C4-2B (cell line): ENCODE data around the gene MAPK8IP2.

Source experiments
- H3K27ac ChIP-seq: fragments of 450-650 bp; 2 replicates; pipeline ENCODE4 v1.5.1; 2017
- ZFX ChIP-seq: fragments of 450-650 bp; IDR thresholded peaks from 2 replicates; pipeline ENCODE4 v1.6.1; 2017
- TF ChIP-seq, protein P1 (sequence below): fragments of 450-650 bp; conservative IDR thresholded peaks from 2 replicates; pipeline ENCODE4 v1.5.1; 2017; ENCODE audit warnings: mild to moderate bottlenecking

MAPK8IP2 gene

DNA sequence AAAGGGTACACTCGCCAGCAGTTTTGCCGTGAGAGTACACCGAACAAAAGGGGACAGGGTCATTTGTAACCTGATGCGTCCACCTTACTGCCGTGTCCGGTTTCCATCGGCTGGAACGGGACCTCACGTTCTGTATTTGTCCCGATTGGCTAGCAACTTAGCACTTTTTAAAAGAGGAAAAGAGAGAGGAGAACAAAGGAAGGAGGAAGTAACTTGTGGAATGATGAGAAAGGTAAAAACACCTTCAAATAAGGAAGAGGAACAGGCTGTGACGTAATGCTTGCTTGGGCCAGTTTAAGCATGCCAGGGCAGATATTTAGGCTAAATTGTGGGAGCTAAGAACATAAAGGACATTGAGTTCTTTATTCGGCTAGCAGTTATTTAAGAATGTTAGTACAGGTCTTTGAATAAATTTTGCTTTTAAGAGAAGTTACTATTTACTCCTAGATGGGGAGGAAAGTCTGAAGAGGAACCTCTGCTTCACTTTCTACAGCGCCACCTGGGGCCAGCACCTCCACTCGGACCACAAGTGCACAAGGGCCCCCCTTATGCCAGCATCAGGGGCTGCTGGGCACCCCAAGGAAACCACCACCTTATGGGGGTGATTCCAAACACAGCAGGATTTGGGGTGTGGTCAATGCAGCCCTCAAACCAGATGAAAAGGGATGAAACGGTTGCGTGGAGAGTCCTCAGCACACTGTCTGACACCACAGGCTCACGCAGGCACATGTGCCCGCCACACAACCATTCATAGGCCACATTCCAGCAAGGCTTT, 21.5 kb downstream of the MAPK8IP2 start:
- peak overlapping the region; percentile 99 for H3K27ac ChIP-seq
- no peak for TF ChIP-seq ZFX
- TF ChIP-seq, protein P1, sequence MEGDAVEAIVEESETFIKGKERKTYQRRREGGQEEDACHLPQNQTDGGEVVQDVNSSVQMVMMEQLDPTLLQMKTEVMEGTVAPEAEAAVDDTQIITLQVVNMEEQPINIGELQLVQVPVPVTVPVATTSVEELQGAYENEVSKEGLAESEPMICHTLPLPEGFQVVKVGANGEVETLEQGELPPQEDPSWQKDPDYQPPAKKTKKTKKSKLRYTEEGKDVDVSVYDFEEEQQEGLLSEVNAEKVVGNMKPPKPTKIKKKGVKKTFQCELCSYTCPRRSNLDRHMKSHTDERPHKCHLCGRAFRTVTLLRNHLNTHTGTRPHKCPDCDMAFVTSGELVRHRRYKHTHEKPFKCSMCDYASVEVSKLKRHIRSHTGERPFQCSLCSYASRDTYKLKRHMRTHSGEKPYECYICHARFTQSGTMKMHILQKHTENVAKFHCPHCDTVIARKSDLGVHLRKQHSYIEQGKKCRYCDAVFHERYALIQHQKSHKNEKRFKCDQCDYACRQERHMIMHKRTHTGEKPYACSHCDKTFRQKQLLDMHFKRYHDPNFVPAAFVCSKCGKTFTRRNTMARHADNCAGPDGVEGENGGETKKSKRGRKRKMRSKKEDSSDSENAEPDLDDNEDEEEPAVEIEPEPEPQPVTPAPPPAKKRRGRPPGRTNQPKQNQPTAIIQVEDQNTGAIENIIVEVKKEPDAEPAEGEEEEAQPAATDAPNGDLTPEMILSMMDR = peak; percentile 63

- TF ChIP-seq, protein P1 = peak; percentile 23; the same call in 1 of the 2 replicates
- TF ChIP-seq ZFX = no peak
- peak overlapping the region; percentile 99 for H3K27ac ChIP-seq
Observed at GRCh38 chr22:50622723-50623327, 22.2 kb downstream of the MAPK8IP2 start.

- TF ChIP-seq ZFX = no peak
- TF ChIP-seq, protein P1 = no peak
- H3K27ac ChIP-seq = peak overlapping the region; percentile 99; the same call in 1 of the 2 replicates
Observed at GRCh38 chr22:50624347-50625130, 23.9 kb downstream of the MAPK8IP2 start.

DNA sequence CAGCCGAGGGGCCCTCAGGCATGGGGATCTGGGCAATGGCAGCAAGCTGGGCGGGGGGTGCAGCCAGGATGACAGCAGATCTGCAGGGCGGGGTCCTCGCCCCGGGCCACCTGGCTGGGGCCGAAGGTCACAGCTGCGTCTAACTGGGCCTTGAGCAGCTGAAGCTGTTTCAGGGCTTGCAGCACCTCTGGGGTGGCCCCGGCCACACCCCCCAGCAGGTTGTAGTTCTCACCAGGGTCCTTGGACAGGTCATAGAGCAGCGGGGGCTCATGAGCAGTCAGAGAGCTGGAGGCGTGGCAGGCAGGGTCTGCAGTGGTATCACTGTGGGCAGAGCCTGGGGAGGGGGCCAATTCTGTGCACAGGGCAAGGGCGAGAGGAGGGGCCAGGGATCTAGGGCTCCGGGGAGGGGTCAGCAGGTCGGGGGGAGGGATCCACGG, 24.6 kb downstream of the MAPK8IP2 start:
- TF ChIP-seq ZFX = no peak
- TF ChIP-seq, protein P1 = no peak
- H3K27ac ChIP-seq = no peak overlapping the region

DNA sequence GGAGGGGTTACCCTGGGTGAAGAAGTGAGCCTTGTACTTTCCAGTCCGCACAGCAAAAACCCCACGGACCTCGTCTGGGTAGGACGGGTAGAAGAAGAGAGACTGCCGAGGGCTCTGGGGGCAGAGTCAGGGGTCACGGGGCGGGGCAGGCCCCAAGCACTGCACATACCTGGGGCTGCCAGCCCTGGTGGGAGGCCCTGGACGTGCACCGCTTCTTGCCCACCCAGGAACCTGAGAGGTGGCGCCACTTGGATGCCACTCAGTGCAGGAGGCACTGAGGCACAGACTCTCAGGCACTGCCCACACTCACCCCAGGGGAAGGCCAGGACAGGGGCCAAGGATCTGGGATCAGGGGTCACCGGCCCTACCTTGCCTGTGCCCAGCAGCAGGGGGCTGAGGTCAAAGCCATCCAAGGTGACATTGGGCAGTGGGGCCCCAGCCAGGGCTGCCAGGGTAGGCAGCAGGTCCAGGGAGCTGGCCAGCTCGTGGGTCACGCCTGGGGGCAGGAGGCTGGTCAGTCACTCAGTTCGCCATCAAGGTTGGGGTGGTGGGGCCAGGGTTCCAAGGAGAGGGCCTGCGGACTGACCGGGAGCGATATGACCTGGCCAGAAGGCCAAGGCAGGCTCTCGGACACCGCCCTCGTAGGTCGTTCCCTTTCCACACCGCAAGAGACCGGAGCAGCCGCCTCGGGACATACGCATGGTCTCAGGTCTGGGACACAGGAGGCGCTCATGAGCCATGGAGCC, 25.1 kb downstream of the MAPK8IP2 start:
- no peak overlapping the region for H3K27ac ChIP-seq

GRCh38 chr22:50626314-50626849, 25.8 kb downstream of the MAPK8IP2 start:
- H3K27ac ChIP-seq = peak overlapping the region; percentile 83; the same call in 1 of the 2 replicates
- TF ChIP-seq ZFX = no peak
- TF ChIP-seq, protein P1 = peak; percentile 0; the same call in 1 of the 2 replicates

More for the DNA sequence above, 25.1 kb downstream of the MAPK8IP2 start:
- TF ChIP-seq, protein P1 = 0 out of 2 replicates have a peak, but pooled peaks have one; percentile 15
- no peak for TF ChIP-seq ZFX
